ENCODE measurements around the gene SFXN5.
A peak's percentile ranks its signal among the peaks of the same experiment; 100 is the strongest.

The SFXN5 gene

DNA sequence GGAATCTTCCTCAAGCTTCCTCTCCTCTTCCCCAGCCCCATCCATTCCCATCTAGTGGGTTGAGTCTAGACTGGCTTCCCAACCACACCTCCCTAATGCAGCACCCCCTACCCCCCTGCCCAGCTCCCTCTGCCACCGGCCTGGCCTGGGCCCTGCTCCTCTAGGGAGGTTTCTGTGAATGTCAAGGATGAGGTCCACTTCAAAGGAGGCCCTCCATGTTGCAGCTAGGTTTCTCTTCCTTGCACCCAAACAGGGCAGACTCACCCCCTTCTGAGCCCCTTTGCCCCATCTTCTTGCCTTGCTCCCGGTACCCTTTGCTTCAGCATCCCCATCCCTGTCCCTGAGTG lies 135.9 kb downstream of the SFXN5 start:
- Histone ChIP-seq H3K4me1 (ENCODE audit: control insufficient read depth, insufficient read depth, low read length) (no peaks in the 10 kb centered on the region), H3K36me3 (ENCODE audit: control insufficient read depth in 2 of 2, insufficient read depth in 1 of 2, low read length in 2 of 2) (no peaks in the 10 kb centered on the region), H3K4me3 (ENCODE audit: low read depth, low read length) (no peak overlapping the region), H3K27ac (ENCODE audit: extremely low read depth, low read depth, low read length) (no peak overlapping the region), H3K9me3 (ENCODE audit: control insufficient read depth, insufficient read depth, low read depth, low read length) (no peaks in the 10 kb centered on the region)
- ChIA-PET POLR2A (no interaction called here), CTCF (interaction anchor here (0.7 to 8.6 kb wide), 13 partner anchors 9 to 1510 kb away, joined by 3 to 85 read pairs (median 4); partner anchors contain the start of genes EMX1 and SPR)
- TF ChIP-seq, protein P1, sequence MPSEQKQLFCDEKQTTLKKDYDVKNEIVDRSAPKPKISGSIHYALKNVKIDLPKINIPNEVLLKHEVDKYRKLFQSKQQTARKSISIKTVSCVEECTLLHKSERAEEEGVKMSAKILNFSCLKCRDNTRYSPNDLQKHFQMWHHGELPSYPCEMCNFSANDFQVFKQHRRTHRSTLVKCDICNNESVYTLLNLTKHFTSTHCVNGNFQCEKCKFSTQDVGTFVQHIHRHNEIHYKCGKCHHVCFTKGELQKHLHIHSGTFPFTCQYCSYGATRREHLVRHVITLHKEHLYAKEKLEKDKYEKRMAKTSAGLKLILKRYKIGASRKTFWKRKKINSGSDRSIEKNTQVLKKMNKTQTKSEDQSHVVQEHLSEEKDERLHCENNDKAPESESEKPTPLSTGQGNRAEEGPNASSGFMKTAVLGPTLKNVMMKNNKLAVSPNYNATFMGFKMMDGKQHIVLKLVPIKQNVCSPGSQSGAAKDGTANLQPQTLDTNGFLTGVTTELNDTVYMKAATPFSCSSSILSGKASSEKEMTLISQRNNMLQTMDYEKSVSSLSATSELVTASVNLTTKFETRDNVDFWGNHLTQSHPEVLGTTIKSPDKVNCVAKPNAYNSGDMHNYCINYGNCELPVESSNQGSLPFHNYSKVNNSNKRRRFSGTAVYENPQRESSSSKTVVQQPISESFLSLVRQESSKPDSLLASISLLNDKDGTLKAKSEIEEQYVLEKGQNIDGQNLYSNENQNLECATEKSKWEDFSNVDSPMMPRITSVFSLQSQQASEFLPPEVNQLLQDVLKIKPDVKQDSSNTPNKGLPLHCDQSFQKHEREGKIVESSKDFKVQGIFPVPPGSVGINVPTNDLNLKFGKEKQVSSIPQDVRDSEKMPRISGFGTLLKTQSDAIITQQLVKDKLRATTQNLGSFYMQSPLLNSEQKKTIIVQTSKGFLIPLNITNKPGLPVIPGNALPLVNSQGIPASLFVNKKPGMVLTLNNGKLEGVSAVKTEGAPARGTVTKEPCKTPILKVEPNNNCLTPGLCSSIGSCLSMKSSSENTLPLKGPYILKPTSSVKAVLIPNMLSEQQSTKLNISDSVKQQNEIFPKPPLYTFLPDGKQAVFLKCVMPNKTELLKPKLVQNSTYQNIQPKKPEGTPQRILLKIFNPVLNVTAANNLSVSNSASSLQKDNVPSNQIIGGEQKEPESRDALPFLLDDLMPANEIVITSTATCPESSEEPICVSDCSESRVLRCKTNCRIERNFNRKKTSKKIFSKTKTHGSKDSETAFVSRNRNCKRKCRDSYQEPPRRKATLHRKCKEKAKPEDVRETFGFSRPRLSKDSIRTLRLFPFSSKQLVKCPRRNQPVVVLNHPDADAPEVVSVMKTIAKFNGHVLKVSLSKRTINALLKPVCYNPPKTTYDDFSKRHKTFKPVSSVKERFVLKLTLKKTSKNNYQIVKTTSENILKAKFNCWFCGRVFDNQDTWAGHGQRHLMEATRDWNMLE (tag by site-specific recombination; conservative IDR thresholded peaks at IDR 0.05; ENCODE audit: low read depth) = no peak
- TF ChIP-seq, protein P2, sequence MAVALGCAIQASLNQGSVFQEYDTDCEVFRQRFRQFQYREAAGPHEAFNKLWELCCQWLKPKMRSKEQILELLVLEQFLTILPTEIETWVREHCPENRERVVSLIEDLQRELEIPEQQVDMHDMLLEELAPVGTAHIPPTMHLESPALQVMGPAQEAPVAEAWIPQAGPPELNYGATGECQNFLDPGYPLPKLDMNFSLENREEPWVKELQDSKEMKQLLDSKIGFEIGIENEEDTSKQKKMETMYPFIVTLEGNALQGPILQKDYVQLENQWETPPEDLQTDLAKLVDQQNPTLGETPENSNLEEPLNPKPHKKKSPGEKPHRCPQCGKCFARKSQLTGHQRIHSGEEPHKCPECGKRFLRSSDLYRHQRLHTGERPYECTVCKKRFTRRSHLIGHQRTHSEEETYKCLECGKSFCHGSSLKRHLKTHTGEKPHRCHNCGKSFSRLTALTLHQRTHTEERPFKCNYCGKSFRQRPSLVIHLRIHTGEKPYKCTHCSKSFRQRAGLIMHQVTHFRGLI (tag by site-specific recombination; IDR thresholded peaks at IDR 0.05) = no peak
- TF ChIP-seq ZNF146 (tag by site-specific recombination; IDR thresholded peaks at IDR 0.05) (no peak), ZBTB1 (tag by site-specific recombination; IDR thresholded peaks at IDR 0.05) (no peak), RBAK (tag by site-specific recombination; IDR thresholded peaks at IDR 0.05) (no peak)
- TF ChIP-seq, protein P3, sequence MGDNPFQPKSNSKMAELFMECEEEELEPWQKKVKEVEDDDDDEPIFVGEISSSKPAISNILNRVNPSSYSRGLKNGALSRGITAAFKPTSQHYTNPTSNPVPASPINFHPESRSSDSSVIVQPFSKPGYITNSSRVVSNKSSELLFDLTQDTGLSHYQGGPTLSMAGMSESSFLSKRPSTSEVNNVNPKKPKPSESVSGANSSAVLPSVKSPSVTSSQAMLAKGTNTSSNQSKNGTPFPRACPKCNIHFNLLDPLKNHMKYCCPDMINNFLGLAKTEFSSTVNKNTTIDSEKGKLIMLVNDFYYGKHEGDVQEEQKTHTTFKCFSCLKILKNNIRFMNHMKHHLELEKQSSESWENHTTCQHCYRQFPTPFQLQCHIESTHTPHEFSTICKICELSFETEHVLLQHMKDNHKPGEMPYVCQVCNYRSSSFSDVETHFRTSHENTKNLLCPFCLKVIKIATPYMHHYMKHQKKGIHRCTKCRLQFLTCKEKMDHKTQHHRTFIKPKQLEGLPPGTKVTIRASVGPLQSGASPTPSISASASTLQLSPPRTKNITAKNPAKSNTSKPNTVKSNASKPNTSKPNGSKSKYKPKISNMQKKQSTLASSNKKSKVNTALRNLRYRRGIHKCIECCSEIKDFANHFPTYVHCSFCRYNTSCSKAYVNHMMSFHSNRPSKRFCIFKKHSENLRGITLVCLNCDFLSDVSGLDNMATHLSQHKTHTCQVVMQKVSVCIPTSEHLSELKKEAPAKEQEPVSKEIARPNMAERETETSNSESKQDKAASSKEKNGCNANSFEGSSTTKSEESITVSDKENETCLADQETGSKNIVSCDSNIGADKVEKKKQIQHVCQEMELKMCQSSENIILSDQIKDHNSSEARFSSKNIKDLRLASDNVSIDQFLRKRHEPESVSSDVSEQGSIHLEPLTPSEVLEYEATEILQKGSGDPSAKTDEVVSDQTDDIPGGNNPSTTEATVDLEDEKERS (tag by site-specific recombination; IDR thresholded peaks at IDR 0.05) = no peak

DNA sequence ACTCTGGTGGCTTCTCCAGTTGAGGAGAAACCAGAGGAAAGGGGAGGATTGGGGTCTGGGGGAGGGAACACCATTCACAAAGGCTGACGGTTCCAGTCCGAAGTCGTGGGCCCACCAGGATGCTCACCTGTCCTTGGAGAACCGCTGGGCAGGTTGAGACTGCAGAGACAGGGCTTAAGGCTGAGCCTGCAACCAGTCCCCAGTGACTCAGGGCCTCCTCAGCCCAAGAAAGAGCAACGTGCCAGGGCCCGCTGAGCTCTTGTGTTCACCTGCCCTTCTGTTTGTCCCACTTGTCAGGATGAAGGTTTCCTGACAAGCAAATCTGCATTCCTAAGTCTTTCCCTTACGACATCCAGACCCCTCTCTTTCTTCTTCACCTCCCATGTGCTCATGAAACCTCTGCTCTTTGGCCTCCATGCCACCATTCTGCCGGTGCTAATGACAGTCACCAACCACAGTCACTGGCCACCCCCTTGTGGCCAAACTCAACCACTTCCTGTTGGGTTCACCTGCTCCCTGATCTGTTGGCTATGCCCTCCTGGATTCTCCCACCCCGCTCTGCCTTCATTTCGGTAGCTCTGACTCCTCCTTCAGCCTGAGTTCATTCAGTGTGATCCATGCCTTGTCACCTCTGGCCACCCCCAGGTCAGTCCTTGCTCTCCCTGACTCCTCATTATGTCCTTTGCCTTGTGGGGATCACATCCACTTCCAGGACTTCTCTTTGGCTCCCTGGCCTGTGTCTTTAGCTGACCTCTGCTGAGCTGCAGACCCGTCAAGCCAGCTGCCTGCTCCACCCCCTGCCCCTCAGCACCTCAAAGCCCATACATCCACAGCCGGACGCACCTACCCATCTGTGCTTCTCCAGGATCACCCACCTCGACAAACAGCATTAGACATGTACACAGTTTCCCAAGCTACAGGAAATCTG lies 136.6 kb downstream of the SFXN5 start:
- H3K36me3 ChIP-seq (ENCODE audit: control insufficient read depth in 2 of 2, insufficient read depth in 1 of 2, low read length in 2 of 2) = no peaks in the 10 kb centered on the region
- no peak overlapping the region for H3K27ac ChIP-seq (ENCODE audit: extremely low read depth, low read depth, low read length)
- POLR2A ChIA-PET = no interaction called here
- no peak overlapping the region for H3K4me3 ChIP-seq (ENCODE audit: low read depth, low read length)
- no peaks in the 10 kb centered on the region for H3K4me1 ChIP-seq (ENCODE audit: control insufficient read depth, insufficient read depth, low read length)
- TF ChIP-seq ZBTB17 (tag by site-specific recombination; IDR thresholded peaks at IDR 0.05) = peak; percentile 64; the same call in 1 of the 2 replicates
- TF ChIP-seq ZNF654 (tag by site-specific recombination; IDR thresholded peaks at IDR 0.05; ENCODE audit: low read depth) = peak; percentile 37
- TF ChIP-seq, protein P4, sequence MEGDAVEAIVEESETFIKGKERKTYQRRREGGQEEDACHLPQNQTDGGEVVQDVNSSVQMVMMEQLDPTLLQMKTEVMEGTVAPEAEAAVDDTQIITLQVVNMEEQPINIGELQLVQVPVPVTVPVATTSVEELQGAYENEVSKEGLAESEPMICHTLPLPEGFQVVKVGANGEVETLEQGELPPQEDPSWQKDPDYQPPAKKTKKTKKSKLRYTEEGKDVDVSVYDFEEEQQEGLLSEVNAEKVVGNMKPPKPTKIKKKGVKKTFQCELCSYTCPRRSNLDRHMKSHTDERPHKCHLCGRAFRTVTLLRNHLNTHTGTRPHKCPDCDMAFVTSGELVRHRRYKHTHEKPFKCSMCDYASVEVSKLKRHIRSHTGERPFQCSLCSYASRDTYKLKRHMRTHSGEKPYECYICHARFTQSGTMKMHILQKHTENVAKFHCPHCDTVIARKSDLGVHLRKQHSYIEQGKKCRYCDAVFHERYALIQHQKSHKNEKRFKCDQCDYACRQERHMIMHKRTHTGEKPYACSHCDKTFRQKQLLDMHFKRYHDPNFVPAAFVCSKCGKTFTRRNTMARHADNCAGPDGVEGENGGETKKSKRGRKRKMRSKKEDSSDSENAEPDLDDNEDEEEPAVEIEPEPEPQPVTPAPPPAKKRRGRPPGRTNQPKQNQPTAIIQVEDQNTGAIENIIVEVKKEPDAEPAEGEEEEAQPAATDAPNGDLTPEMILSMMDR (tag by site-specific recombination; IDR thresholded peaks at IDR 0.05) = peak; percentile 68
- no peak for TF ChIP-seq ZNF514 (tag by site-specific recombination; IDR thresholded peaks at IDR 0.05)
- CTCF ChIA-PET = interaction anchor here (0.7 to 8.6 kb wide), 15 partner anchors 8 to 221 kb away, joined by 3 to 85 read pairs (median 4); partner anchors contain the start of genes EMX1 and SPR
- no peaks in the 10 kb centered on the region for H3K9me3 ChIP-seq (ENCODE audit: control insufficient read depth, insufficient read depth, low read depth, low read length)

Measured in HEK293 (cell line).